H9 (cell line): Measurements from ENCODE around the gene GPR50. TPM values are rescaled to one million over a fixed set of nuclear protein-coding genes. Genes with fewer than 3 reads are reported as not detected.

ENCODE experiments used
- DNase-seq: peaks from one replicate; pipeline ENCODE4 v3.0.0-alpha.2; 2017
- H2AFZ ChIP-seq: one replicate; pipeline ENCODE4 v1.6.1; 2013; ENCODE audit warnings: mild to moderate bottlenecking, low read length, control low read depth, moderate library complexity
- H2AK5ac ChIP-seq: 2 replicates; pipeline ENCODE4 v1.6.1; 2013; ENCODE audit warnings: low read length, control low read depth, mixed read lengths; ENCODE audit not compliant: insufficient read length
- H2BK120ac ChIP-seq: one replicate; pipeline ENCODE4 v1.6.1; 2013; ENCODE audit warnings: low read depth, mild to moderate bottlenecking, low read length, control low read depth, inconsistent platforms; ENCODE audit not compliant: poor library complexity, severe bottlenecking
- H2BK12ac ChIP-seq: 2 replicates; pipeline ENCODE4 v1.6.1; 2013; ENCODE audit warnings: low read length, control low read depth, mixed read lengths, low read depth; ENCODE audit not compliant: insufficient read length
- H2BK15ac ChIP-seq: 2 replicates; pipeline ENCODE4 v1.6.1; 2013; ENCODE audit warnings: low read depth, low read length, control low read depth
- H2BK20ac ChIP-seq: one replicate; pipeline ENCODE4 v1.6.1; 2013; ENCODE audit warnings: low read depth, mild to moderate bottlenecking, low read length, control low read depth, inconsistent platforms; ENCODE audit not compliant: poor library complexity, severe bottlenecking
- H2BK5ac ChIP-seq: 2 replicates; pipeline ENCODE4 v1.6.1; 2013; ENCODE audit warnings: low read length, control low read depth, mixed read lengths; ENCODE audit not compliant: insufficient read length
- H3K14ac ChIP-seq: 2 replicates; pipeline ENCODE4 v1.6.1; 2013; ENCODE audit warnings: low read length, control low read depth; ENCODE audit not compliant: insufficient read depth
- H3K18ac ChIP-seq: 2 replicates; pipeline ENCODE4 v1.6.1; 2013; ENCODE audit warnings: low read depth, mild to moderate bottlenecking, mixed read lengths, low read length, control low read depth; ENCODE audit not compliant: insufficient read length
- H3K23ac ChIP-seq: 2 replicates; pipeline ENCODE4 v1.6.1; 2013; ENCODE audit warnings: low read length, control low read depth, mixed read lengths, low read depth; ENCODE audit not compliant: insufficient read length
- H3K23me2 ChIP-seq: 2 replicates; pipeline ENCODE4 v1.6.1; 2013; ENCODE audit warnings: low read depth, mild to moderate bottlenecking, mixed read lengths, low read length, control low read depth; ENCODE audit not compliant: insufficient read length, poor library complexity, severe bottlenecking
- H3K27ac ChIP-seq: 2 replicates; pipeline ENCODE4 v1.5.1; 2013; ENCODE audit warnings: low read length, control low read depth, mixed read lengths, low read depth; ENCODE audit not compliant: insufficient read length
- H3K27me3 ChIP-seq: 2 replicates; pipeline ENCODE4 v1.6.1; 2013; ENCODE audit warnings: low read length, control low read depth, inconsistent platforms; ENCODE audit not compliant: insufficient read depth
- H3K4ac ChIP-seq: 2 replicates; pipeline ENCODE4 v1.6.1; 2013; ENCODE audit warnings: low read depth, mild to moderate bottlenecking, control low read depth, inconsistent platforms, low read length, moderate library complexity
- H3K4me1 ChIP-seq: 2 replicates; pipeline ENCODE4 v1.6.1; 2013; ENCODE audit warnings: low read length, control low read depth, inconsistent platforms; ENCODE audit not compliant: insufficient read depth
- H3K4me2 ChIP-seq: 2 replicates; pipeline ENCODE4 v1.6.1; 2013; ENCODE audit warnings: low read length, control low read depth, mixed read lengths; ENCODE audit not compliant: insufficient read length, insufficient read depth
- H3K56ac ChIP-seq: 2 replicates; pipeline ENCODE4 v1.6.1; 2013; ENCODE audit warnings: low read depth, mild to moderate bottlenecking, mixed read lengths, low read length, control low read depth; ENCODE audit not compliant: insufficient read length
- H3K79me1 ChIP-seq: 2 replicates; pipeline ENCODE4 v1.6.1; 2013; ENCODE audit warnings: low read depth, mild to moderate bottlenecking, moderate library complexity, low read length, control low read depth, inconsistent platforms; ENCODE audit not compliant: insufficient read depth, poor library complexity, severe bottlenecking
- H3K79me2 ChIP-seq: 2 replicates; pipeline ENCODE4 v1.6.1; 2013; ENCODE audit warnings: low read length, control low read depth, inconsistent platforms; ENCODE audit not compliant: insufficient read depth
- H3K9ac ChIP-seq: 2 replicates; pipeline ENCODE4 v1.6.1; 2013; ENCODE audit warnings: low read length, control low read depth, mixed read lengths; ENCODE audit not compliant: insufficient read length; ENCODE audit errors: extremely low read depth
- H3K9me3 ChIP-seq: one replicate; pipeline ENCODE4 v1.6.1; 2013; ENCODE audit warnings: low read depth, low read length, inconsistent platforms; ENCODE audit not compliant: control insufficient read depth
- H3T11ph ChIP-seq: one replicate; pipeline ENCODE4 v1.6.1; 2013; ENCODE audit warnings: mild to moderate bottlenecking, low read length, control low read depth, inconsistent platforms
- H4K20me1 ChIP-seq: one replicate; pipeline ENCODE4 v1.6.1; 2013; ENCODE audit not compliant: control insufficient read depth, insufficient read length, insufficient read depth
- H4K5ac ChIP-seq: 2 replicates; pipeline ENCODE4 v1.6.1; 2013; ENCODE audit warnings: low read depth, mild to moderate bottlenecking, mixed read lengths, low read length, control low read depth; ENCODE audit not compliant: insufficient read length
- H4K8ac ChIP-seq: replicated peaks from 2 replicates; pipeline ENCODE4 v1.6.1; 2013; ENCODE audit warnings: low read length, control low read depth, mixed read lengths, low read depth; ENCODE audit not compliant: insufficient read length
- H4K91ac ChIP-seq: 2 replicates; pipeline ENCODE4 v1.6.1; 2013; ENCODE audit warnings: low read depth, mild to moderate bottlenecking, moderate library complexity, mixed read lengths, low read length, control low read depth; ENCODE audit not compliant: insufficient read length
- H3K27ac Mint-ChIP-seq, 3 experiments: 2 replicates in 2 of 3; 3 replicates in 1 of 3; pipeline ENCODE4 v1.8.0; 2020 to 2021; ENCODE audit warnings: mixed read lengths in 3 of 3, mild to moderate bottlenecking in 1 of 3, moderate library complexity in 1 of 3
- H3K27me3 Mint-ChIP-seq: 2 replicates; pipeline ENCODE4 v1.8.0; 2021; ENCODE audit warnings: low read depth, mild to moderate bottlenecking, moderate library complexity, mixed read lengths
- H3K36me3 Mint-ChIP-seq, 3 experiments: 2 replicates in 2 of 3; 3 replicates in 1 of 3; pipeline ENCODE4 v1.8.0; 2020 to 2021; ENCODE audit warnings: low read depth in 3 of 3, mixed read lengths in 3 of 3; ENCODE audit not compliant: insufficient read depth in 1 of 3
- H3K4me1 Mint-ChIP-seq, 2 experiments: 2 replicates each; pipeline ENCODE4 v1.8.0; 2020; ENCODE audit warnings: mixed read lengths in 2 of 2
- H3K4me3 Mint-ChIP-seq, 2 experiments: 2 replicates in 1 of 2; 3 replicates in 1 of 2; pipeline ENCODE4 v1.8.0; 2020 to 2021; ENCODE audit warnings: mild to moderate bottlenecking in 2 of 2, mixed read lengths in 2 of 2, moderate library complexity in 1 of 2
- H3K9me3 Mint-ChIP-seq, 2 experiments: 2 replicates in 1 of 2; 3 replicates in 1 of 2; pipeline ENCODE4 v1.8.0; 2020; ENCODE audit warnings: mild to moderate bottlenecking in 2 of 2, mixed read lengths in 2 of 2, moderate library complexity in 1 of 2
- WGBS: extraction: QIAGEN DNeasy Blood & Tissue Kit; methylation state at CpG from one replicate; pipeline ENCODE4 v1.1.7; 2013; ENCODE audit warnings: missing lambda C conversion rate, low lambda C conversion rate, mixed read lengths; ENCODE audit not compliant: insufficient read length; ENCODE audit errors: extremely low coverage; 5-methylcytosine and 5-hydroxymethylcytosine counted together
- total RNA-seq: library from RNA; stranded (reverse); gene quantifications from 2 replicates; pipeline ENCODE4 v1.2.1, GENCODE V29; 2021
- TF ChIP-seq, protein P1 (sequence below): fragments of 200-600 bp; sonication (generic); conservative IDR thresholded peaks from 3 replicates; pipeline ENCODE4 v1.8.0; 2021; ENCODE audit warnings: antibody characterized with exemption, mild to moderate bottlenecking

The GPR50 gene
- total RNA-seq, 1 experiment from 2014 or later = 12.2 TPM

DNA sequence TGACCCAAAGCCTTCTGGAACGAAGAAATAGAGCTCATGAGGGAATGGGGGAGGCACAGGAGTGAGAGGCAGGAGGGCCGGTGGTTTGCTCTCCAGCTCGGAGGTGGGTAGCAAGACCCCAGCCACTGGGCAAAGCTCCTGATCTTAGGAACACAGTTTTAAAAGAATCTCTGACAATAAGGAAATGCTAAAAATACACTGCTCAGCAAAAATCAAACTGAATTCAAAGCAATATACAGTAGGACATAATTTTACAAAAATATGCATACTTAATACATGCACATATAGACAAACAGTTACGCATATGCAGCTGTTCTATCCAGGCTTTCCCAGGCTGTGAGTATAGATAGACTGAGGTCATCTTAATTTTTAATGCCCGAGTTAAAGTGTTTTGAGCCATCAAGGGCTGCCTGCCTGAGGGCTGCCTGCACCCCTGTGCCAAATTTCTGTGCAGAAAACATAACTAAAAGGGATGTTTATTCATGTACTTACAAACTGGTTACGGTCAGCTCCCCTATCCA lies 6.9 kb downstream of the GPR50 start:
- peaks cover 18 to 25% (median 22%) of the 10 kb centered on the region in 3 experiments for H3K36me3 Mint-ChIP-seq
- no peak overlapping the region for H4K91ac ChIP-seq
- no peak overlapping the region for H2BK15ac ChIP-seq
- peaks cover 6% of the 10 kb centered on the region for H3K23me2 ChIP-seq
- H3K27me3 ChIP-seq = peaks cover 2% of the 10 kb centered on the region; the same call in 1 of the 2 replicates
- no peak overlapping the region for H3K9ac ChIP-seq
- H2BK12ac ChIP-seq = no peak overlapping the region
- no peak overlapping the region for H3T11ph ChIP-seq
- H3K4me3 Mint-ChIP-seq = peak overlapping the region; percentile 56 to 70; a peak in 1 of 5 replicates
- no peak overlapping the region for H3K27ac Mint-ChIP-seq
- H2AK5ac ChIP-seq = no peak overlapping the region
- H4K8ac ChIP-seq = no peak overlapping the region
- no peak overlapping the region for H3K27ac ChIP-seq
- no peaks in the 10 kb centered on the region for H3K79me2 ChIP-seq
- H3K56ac ChIP-seq = no peak overlapping the region
- peaks cover 52% of the 10 kb centered on the region for H3K27me3 Mint-ChIP-seq
- H3K14ac ChIP-seq = no peak overlapping the region
- no peak overlapping the region for H4K5ac ChIP-seq
- DNase-seq = no peak
- peaks cover 28% of the 10 kb centered on the region for H3K9me3 ChIP-seq
- peak overlapping the region; percentile 58 for H3K4me2 ChIP-seq
- H3K23ac ChIP-seq = no peak overlapping the region
- no CpG with 5 or more reads among the region's 6 CpGs for whole genome bisulfite sequencing
- no peak overlapping the region for H2BK20ac ChIP-seq
- H3K18ac ChIP-seq = no peak overlapping the region
- H2BK5ac ChIP-seq = no peak overlapping the region
- H3K9me3 Mint-ChIP-seq = peaks cover 72 to 88% of the 10 kb centered on the region in 2 experiments
- H3K4ac ChIP-seq = no peak overlapping the region
- TF ChIP-seq, protein P1, sequence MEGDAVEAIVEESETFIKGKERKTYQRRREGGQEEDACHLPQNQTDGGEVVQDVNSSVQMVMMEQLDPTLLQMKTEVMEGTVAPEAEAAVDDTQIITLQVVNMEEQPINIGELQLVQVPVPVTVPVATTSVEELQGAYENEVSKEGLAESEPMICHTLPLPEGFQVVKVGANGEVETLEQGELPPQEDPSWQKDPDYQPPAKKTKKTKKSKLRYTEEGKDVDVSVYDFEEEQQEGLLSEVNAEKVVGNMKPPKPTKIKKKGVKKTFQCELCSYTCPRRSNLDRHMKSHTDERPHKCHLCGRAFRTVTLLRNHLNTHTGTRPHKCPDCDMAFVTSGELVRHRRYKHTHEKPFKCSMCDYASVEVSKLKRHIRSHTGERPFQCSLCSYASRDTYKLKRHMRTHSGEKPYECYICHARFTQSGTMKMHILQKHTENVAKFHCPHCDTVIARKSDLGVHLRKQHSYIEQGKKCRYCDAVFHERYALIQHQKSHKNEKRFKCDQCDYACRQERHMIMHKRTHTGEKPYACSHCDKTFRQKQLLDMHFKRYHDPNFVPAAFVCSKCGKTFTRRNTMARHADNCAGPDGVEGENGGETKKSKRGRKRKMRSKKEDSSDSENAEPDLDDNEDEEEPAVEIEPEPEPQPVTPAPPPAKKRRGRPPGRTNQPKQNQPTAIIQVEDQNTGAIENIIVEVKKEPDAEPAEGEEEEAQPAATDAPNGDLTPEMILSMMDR = no peak
- H2AFZ ChIP-seq = no peak overlapping the region
- peaks cover 34 to 39% of the 10 kb centered on the region in 2 experiments for H3K4me1 Mint-ChIP-seq
- H2BK120ac ChIP-seq = no peak overlapping the region
- H3K4me1 ChIP-seq = no peaks in the 10 kb centered on the region
- H4K20me1 ChIP-seq = no peaks in the 10 kb centered on the region
- H3K79me1 ChIP-seq = no peaks in the 10 kb centered on the region
